Activated CD4-positive, alpha-beta T cell treated with anti-CD3 and anti-CD28 coated beads, Interleukin-10, Interleukin-2, amounts not matched to agents 100 ng/mL and 50 ng/mL, durations not matched to agents 16 hours and 8 hours (primary cell): ENCODE measurements around the gene ZBTB40.

Experiments
- DNase-seq: peaks from one replicate; pipeline ENCODE4 v3.0.0-alpha.2; 2020

The ZBTB40 gene

DNA sequence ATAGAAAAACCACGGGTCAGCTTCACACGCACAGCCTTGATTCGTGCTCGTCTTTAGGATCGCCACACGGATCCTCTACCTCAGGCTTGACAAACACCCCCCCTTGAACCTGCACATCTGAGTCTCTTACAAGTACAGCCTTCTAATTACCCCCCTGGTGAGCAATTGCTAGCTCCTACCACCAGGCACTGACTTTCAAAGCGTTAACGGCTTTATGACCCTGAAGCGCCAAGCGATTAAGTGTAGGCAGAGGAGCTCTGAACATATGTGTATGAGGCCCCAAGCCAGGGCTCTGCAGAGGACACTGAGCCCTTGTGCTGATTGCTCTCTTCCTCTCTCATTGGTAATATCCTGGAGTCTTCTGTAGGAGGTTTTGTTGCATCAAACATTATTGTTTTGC lies 55.9 kb downstream of the ZBTB40 start:
- DNase-seq: no peak

DNA sequence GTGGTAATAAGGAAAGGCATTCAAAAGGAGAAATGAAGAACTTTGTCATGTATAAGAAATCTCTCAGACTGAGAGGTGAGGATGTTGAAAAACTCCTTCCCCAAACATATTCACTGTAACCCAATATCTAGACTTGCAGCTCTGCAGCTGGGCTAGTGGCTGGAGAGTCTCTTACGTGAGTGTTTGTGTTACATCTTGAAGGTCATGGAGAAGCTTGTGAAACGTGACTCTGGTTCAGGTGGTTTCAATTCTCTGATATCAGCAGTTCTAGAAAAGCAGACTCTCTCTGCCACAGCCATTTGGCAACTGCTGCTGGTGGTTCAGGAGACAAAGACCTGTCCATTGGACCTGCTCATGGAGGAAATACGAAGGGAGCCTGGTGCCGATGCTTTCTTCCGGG lies 56.7 kb downstream of the ZBTB40 start:
- no peak for DNase-seq

DNA sequence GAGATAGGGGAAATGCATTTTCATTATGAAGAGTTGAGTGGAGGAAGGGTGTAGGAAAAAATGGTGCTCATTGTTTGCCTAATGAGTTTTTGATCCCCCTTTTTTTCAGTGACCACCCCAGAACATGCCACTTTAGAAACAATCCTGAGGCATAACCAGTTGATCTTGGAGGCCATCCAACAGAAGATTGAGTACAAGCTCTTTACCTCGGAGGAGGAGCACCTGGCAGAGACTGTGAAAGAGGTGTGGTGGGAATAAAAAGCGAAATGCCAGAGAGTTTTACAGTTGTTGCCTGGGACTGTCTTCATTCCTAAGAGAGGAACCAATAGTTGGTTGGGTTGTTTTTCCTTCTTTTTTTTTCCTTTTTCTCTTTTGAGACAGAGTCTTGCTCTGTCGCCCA lies 57.3 kb downstream of the ZBTB40 start:
- no peak for DNase-seq

GRCh38 chr1:22509815-22510214 lies 58.2 kb downstream of the ZBTB40 start:
- no peak for DNase-seq

DNA sequence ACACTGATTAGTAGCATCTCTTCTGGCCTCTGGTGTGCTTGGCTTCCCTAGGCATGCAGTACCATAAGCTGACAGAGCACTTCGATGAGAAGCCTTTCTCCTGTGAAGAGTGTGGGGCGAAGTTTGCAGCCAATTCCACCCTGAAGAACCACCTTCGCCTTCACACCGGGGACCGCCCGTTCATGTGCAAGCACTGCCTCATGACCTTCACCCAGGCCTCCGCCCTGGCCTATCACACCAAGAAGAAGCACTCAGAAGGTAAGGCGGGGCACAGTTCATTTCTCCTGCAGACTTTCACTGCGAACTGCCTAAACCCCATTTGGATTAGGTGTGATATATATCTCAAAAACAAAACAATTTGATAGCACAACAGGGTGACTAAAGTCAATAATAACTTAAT lies 61.2 kb downstream of the ZBTB40 start:
- DNase-seq: no peak

GRCh38 chr1:22516906-22517571 lies 65.4 kb downstream of the ZBTB40 start:
- no peak for DNase-seq

- DNase-seq: no peak
Observed at GRCh38 chr1:22517956-22518355, 66.3 kb downstream of the ZBTB40 start.

- no peak for DNase-seq
Observed at GRCh38 chr1:22518379-22518778, 66.7 kb downstream of the ZBTB40 start.

DNA sequence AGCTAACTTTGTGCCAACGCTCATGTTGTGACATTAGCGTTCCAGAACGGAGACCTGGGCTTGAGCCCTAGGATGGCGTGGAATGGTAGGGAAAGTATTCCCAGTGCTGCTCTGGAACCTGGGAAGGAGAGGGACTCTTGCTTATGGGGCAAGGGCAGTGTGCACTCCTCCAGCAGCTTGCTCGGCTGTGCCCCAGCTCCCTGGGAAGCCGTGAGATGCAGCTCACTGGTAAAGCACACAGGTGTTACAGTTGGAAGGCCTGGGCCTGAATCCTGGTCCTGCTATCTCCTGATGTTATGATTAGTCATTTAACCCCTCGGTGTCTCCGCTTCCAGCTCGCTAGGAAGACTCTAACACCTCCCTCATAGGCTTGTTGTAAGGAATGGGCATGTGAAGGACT lies 69.2 kb downstream of the ZBTB40 start:
- DNase-seq: no peak

DNA sequence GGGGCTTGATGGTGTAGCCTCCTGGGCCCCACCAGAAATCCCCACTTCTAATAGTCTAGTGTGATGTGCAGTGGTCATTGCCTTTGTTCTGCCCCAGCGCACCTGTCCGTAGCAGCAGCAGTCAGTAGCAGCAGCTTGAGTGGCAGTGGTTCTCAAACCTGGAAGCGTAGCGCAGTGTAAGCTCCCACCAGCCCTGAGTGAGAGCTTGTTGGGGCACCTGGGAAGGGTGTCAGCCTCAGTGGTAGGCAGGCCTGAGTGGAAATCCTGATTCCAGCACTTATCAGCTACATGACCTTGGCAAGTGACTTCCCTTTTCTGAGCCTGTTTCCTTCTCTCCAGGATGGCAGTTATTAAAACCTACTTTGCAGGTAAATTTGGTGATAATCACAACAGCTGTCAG lies 70.0 kb downstream of the ZBTB40 start:
- DNase-seq: no peak

DNA sequence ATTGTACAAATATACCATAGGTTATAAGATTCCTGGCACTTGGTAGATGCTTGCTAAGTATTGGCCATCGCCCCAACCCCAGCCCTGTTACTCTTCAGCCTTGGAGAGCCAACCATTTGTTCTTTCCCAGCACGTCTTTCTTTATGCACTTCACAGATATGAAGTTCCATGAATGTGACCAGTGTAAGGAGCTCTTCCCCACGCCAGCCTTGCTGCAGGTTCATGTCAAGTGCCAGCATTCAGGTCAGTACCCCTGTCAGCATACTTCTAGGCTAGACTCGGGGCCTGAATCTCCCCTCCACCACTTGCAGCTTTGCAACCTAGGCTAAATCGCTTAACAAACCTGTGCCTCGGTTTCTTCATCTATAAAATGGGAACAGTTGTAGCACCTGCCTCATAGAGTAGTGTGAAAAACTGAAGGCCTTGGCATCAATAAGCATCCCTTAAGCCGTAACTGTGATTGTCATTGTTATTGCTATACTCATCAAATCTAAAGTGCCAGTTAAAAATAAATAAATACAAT lies 70.6 kb downstream of the ZBTB40 start:
- no peak for DNase-seq

DNA sequence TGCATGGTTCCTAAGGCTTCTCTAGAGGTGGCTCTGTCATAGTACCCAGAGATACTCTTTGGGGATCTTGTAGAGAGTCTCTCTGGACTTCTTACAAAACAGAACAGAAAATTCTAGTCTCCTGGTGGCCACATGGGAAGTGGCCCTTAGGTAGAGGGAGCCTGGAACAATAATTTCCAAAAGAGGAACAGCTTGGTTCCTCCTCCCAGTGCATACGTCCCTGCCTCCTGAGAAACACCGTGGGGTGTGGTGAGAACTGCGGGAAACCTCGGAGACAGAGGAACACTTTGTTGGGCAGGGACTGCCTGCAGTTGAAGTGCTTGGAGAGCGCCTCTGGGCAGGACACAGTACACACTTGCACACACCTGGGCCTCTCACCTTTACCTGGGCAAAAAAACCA lies 72.8 kb downstream of the ZBTB40 start:
- no peak for DNase-seq

- no peak for DNase-seq
Observed at GRCh38 chr1:22525211-22525610, 73.6 kb downstream of the ZBTB40 start.

DNA sequence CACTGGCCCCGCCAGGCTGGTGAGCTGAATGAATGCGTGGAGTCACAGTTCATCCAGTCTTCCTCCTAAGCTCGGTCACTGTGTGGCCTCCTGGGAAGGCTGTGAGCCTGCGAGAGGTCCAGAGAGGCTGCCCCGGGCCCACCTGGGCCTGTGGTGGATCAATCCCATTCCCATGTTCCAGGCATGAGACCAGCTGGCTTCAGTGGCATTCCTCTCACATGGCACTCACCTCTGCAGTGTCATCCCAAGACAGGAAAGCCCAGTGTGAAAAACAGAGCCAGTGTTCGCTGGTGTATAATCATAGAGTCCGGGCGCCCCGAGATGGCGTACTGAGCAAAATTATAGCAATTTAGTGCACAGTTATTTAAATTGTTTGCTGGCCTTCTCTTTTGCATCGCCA lies 74.0 kb downstream of the ZBTB40 start:
- no peak for DNase-seq

- no peak for DNase-seq
Observed at GRCh38 chr1:22526098-22526497, 74.4 kb downstream of the ZBTB40 start.

GRCh38 chr1:22526677-22527076 lies 75.0 kb downstream of the ZBTB40 start:
- no peak for DNase-seq

GRCh38 chr1:22527122-22527521 lies 75.5 kb downstream of the ZBTB40 start:
- no peak for DNase-seq

GRCh38 chr1:22527555-22528296 lies 76.1 kb downstream of the ZBTB40 start:
- DNase-seq: no peak

GRCh38 chr1:22528451-22528850 lies 76.8 kb downstream of the ZBTB40 start:
- DNase-seq: no peak

- DNase-seq: no peak
Observed at GRCh38 chr1:22529901-22530621, 78.4 kb downstream of the ZBTB40 start.

DNA sequence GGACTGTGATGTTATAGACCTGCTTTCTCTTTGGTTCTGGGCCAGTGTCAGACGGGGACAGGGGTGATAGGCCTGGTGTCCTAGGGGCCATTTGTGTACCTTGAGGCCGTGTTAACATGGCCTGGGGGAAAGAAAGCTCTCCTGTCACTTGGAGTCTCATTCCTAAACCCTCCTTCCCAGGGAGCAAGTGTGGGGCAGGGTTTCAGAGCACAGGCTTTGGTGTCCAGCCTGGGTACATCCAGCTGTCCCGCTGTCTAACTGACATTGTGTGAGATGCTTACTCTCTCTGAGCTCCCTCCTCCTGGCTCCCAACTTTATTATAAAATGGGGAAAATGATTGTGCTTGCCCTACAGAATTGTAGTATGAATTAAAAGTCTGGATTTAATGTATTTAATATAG lies 79.1 kb downstream of the ZBTB40 start:
- no peak for DNase-seq

DNA sequence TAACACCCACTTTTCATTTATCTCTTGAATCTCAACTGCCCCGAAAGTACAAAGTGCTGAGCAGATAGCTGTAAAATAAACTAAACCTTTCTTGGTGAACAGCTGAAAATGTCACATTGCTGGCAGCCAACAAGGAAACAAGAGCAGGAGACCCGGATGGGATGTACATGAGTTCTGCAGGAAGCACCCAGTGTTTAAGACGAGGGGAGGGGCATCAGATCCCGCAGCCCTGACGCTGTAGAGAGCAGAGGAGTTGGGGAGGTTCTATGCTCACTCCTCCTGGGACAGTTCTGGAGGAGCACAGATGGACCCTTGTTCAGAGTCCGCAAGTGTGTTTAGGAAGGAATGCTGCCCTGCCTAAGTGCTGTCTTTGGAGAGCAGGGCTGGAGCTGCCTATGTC lies 79.6 kb downstream of the ZBTB40 start:
- no peak for DNase-seq

DNA sequence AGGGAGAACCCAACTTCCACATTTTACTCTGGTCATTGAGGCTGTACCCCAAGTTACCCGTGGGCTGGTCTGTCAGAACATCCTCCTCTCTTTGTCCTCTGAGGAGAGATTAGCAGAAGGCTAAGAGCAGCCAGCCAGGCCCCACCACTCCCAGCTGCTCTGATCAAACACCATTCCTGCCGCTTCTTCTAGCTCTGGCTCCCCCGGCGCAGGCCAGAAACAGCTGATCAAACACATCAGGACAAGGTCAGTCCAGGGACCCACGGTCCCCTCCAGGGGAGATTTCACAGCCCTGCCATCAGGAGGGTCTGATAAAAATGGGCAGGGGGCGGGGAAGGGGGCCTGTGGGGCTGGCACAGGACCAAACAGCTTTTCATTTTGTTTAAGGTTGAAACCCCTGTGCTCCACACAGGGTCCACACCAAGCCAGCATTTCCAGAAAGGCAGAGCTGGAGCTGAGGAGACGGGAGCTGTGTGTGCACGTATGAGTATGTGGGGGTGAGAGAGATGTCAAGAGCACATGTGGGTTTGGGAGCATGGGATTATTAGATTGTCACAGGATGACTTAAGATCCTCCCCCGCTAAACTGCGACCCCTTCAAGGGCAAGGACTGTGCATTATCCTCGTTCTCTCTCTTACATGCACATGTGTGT lies 81.7 kb downstream of the ZBTB40 start:
- DNase-seq: no peak
